K562 (cell line): Measurements from ENCODE around the gene SPATA2L. TPM values are rescaled to one million over a fixed set of nuclear protein-coding genes. Genes with fewer than 3 reads are reported as not detected.
A peak's percentile ranks its signal among the peaks of the same experiment; 100 is the strongest.

Source experiments
- ATAC-seq: fragments of 200-7000 bp; cut with Tn5 transposase; 3 replicates; pipeline ENCODE4 v1.9.1; 2020; ENCODE audit warnings: moderate library complexity
- BruUV-seq: library from RNA; stranded (reverse); fragments of 400-500 nt; replicated peaks from 2 replicates; lab custom pipeline; 2021; lab: Mats Ljungman, UMichigan
- CTCF ChIA-PET: fragments of 300-600 bp; formaldehyde crosslinking; extraction: SDS; loops from one replicate; lab custom pipeline; 2021; ENCODE audit warnings: low intra/inter-chr PET ratio; lab: Yijun Ruan, JAX
- POLR2A ChIA-PET: fragments of 300-600, 350-650 bp; sonication (Branson Sonifier 250); formaldehyde crosslinking; extraction: SDS; loops from one replicate; lab custom pipeline; 2021; ENCODE audit warnings: antibody characterized with exemption, inconsistent platforms; lab: Yijun Ruan, JAX
- DNase-seq, 4 experiments: peaks; one replicate each; pipeline versions ENCODE4 v3.0.0 to v3.0.0-alpha.2; 2011 to 2018; ENCODE audit warnings: low spot score in 3 of 4, mixed read lengths in 3 of 4; ENCODE audit errors: extremely low read depth in 1 of 4
- FAIRE-seq: peaks from 2 replicates; lab custom pipeline; 2011; peaks lifted over from hg19 to GRCh38; lab: Jason Lieb, UNC
- H2AFZ ChIP-seq: 2 replicates; pipeline ENCODE4 v1.6.0; 2011; ENCODE audit warnings: low read depth, low read length, control low read depth, inconsistent platforms
- H3K27ac ChIP-seq: fragments of 200-600 bp; 3 replicates; pipeline ENCODE4 v1.8.0; 2011; ENCODE audit warnings: low read depth, mild to moderate bottlenecking, control low read depth, inconsistent platforms, low read length, moderate library complexity, mixed read lengths; ENCODE audit errors: extremely low read depth
- H3K27me3 ChIP-seq, 2 experiments: fragments of 300-600 bp in 1 of 2; 2 replicates in 1 of 2; 3 replicates in 1 of 2; pipeline versions ENCODE4 v1.6.0 to v1.8.0; 2011; ENCODE audit warnings: inconsistent platforms in 2 of 2, low read length in 2 of 2, mild to moderate bottlenecking in 1 of 2, mixed read lengths in 1 of 2, moderate library complexity in 1 of 2; ENCODE audit not compliant: control insufficient read depth in 2 of 2, insufficient read depth in 2 of 2
- H3K36me3 ChIP-seq: fragments of 300-600 bp; 3 replicates; pipeline ENCODE4 v1.8.0; 2011; ENCODE audit warnings: mild to moderate bottlenecking, low read length, inconsistent platforms; ENCODE audit not compliant: control insufficient read depth, insufficient read depth
- H3K4me1 ChIP-seq, 2 experiments: fragments of 200-600 bp in 1 of 2; replicated peaks in 1 of 2; 2 replicates in 1 of 2; 3 replicates in 1 of 2; pipeline versions ENCODE4 v1.5.1 to v1.8.0; 2011; ENCODE audit warnings: inconsistent platforms in 2 of 2, low read length in 2 of 2, mild to moderate bottlenecking in 1 of 2, mixed read lengths in 1 of 2, moderate library complexity in 1 of 2; ENCODE audit not compliant: control insufficient read depth in 2 of 2, insufficient read depth in 2 of 2
- H3K4me2 ChIP-seq: 2 replicates; pipeline ENCODE4 v1.6.1; 2011; ENCODE audit warnings: low read length, control low read depth, inconsistent platforms, mixed read lengths; ENCODE audit not compliant: insufficient read depth
- H3K4me3 ChIP-seq: fragments of 200-600 bp; sonication (generic), shearing (Covaris generic); 2 replicates; pipeline ENCODE4 v1.5.1; 2016; ENCODE audit warnings: control low read depth, inconsistent platforms
- H3K79me2 ChIP-seq: fragments of 200-600 bp; 3 replicates; pipeline ENCODE4 v1.8.0; 2011; ENCODE audit warnings: low read length, inconsistent platforms; ENCODE audit not compliant: control insufficient read depth, insufficient read depth
- H3K9ac ChIP-seq, 2 experiments: 2 replicates each; pipeline versions ENCODE4 v1.6.0 to v1.6.1; 2011; ENCODE audit warnings: low read depth in 2 of 2, low read length in 2 of 2, control low read depth in 1 of 2, inconsistent platforms in 1 of 2, mild to moderate bottlenecking in 1 of 2, mixed read lengths in 1 of 2; ENCODE audit not compliant: insufficient read depth in 1 of 2
- H3K9me1 ChIP-seq: one replicate; pipeline ENCODE4 v1.6.0; 2011; ENCODE audit warnings: inconsistent platforms, mild to moderate bottlenecking, low read length, moderate library complexity; ENCODE audit not compliant: control insufficient read depth, insufficient read depth
- H3K9me3 ChIP-seq: replicated peaks from 2 replicates; pipeline ENCODE4 v1.5.1; 2011; ENCODE audit warnings: low read depth, low read length, inconsistent platforms; ENCODE audit not compliant: control insufficient read depth, insufficient read depth
- H4K20me1 ChIP-seq: replicated peaks from 2 replicates; pipeline ENCODE4 v1.6.1; 2011; ENCODE audit warnings: low read length, inconsistent platforms, mixed read lengths; ENCODE audit not compliant: control insufficient read depth, insufficient read depth
- HCFC1 ChIP-seq: IDR thresholded peaks from 2 replicates; pipeline ENCODE4 v1.6.1; 2012; ENCODE audit warnings: low read depth, low read length, improper control_type of control experiment
- POLR2G ChIP-seq: fragments of 200-400 bp; formaldehyde crosslinking; IDR thresholded peaks from 2 replicates; pipeline ENCODE4 v1.6.1; 2017; ENCODE audit warnings: low read depth, mild to moderate bottlenecking, antibody characterized with exemption, low read length, moderate library complexity
- RBM22 ChIP-seq: fragments of 200-400 bp; formaldehyde crosslinking; IDR thresholded peaks from 2 replicates; pipeline ENCODE4 v1.6.1; 2018; ENCODE audit warnings: low read length, low read depth; ENCODE audit not compliant: poor library complexity, severe bottlenecking
- SETDB1 ChIP-seq: IDR thresholded peaks from one replicate; pipeline ENCODE4 v1.6.1; 2012; ENCODE audit warnings: low read length, control low read depth, inconsistent platforms
- WGBS: fragments of 100-300 bp; shearing (Covaris generic); methylation state at CpG from one replicate; pipeline ENCODE4 v1.1.6; 2016; ENCODE audit warnings: low coverage, mixed read lengths; ENCODE audit not compliant: insufficient coverage; ENCODE audit errors: missing lambda C conversion rate; 5-methylcytosine and 5-hydroxymethylcytosine counted together
- in situ Hi-C: fragments of 300-500 bp; cut with MboI; formaldehyde crosslinking; loops from 4 replicates; pipeline ENCODE4 v1.15.0; 2018; ENCODE audit warnings: inconsistent platforms, mixed read lengths
- intact Hi-C: fragments of 100-400 bp; cut with micrococcal nuclease; formaldehyde crosslinking; loops from 2 replicates; pipeline ENCODE4 v1.14.2; 2022
- polyA plus RNA-seq, 8 experiments: library from polyadenylated mRNA; depleted of rRNA in 4 of 8; stranded (reverse) in 5 of 8; unstranded in 3 of 8; fragments of >200 nt; fragmentation: Nextera tagmentation in 2 of 8; fragmentation: Illumina TruSeq in 1 of 8; extraction: Ambion mirVana in 2 of 8; extraction: Trizol in 1 of 8; gene quantifications; 2 replicates each; pipeline versions ENCODE4 v1.2.1 to v1.2.3, GENCODE V29; 2011 to 2014; ENCODE audit warnings: inconsistent platforms in 1 of 8, missing spikeins in 1 of 8
- total RNA-seq, 7 experiments: library from RNA; depleted of rRNA in 6 of 7; stranded (reverse); fragments of >200 nt in 6 of 7; fragmentation: Illumina TruSeq in 2 of 7; extraction: Trizol in 2 of 7; gene quantifications; 2 replicates each; pipeline versions ENCODE4 v1.2.1 to v1.2.3, GENCODE V29; 2011 to 2021; ENCODE audit warnings: low replicate concordance in 1 of 7

The SPATA2L gene
- total and polyA plus RNA-seq, 9 of the 15 experiments (the other 6 are each of a cell fraction or from before 2014, with no cell fraction given): 0.13 to 19.2 (median 4.8) TPM; not detected in 1

DNA sequence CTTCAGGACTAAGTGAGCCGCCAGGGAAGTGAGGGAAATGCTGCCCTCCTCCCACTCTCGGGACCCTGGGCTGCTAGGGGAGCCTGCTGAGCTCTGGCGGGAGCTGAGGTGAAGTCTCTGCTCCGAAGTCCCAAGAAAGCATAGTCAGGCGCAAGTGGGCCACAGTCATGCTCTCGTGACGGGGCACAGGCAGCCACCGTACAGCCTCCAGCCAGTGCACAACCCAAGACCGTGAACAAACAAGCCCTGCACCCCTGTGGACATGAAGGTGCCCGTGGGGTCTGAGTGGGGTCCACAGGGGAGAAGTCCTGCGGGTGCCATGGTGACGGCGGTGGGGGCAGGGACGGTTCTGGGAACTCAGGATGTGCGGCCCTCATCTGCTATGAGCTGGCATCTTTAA is 44.5 kb upstream of the SPATA2L start:
- ChIA-PET CTCF (no interaction called here), POLR2A (interaction anchor here (0.7 to 1.5 kb wide), 5 partner anchors 9 to 46 kb away, joined by 3 to 8 read pairs (median 4); no protein-coding TSS in a partner anchor)
- DNase-seq: no peak
- intact Hi-C loops: no loop called here
- Histone ChIP-seq H3K36me3 (peaks cover 92% of the 10 kb centered on the region), H3K79me2 (no peaks in the 10 kb centered on the region), H3K4me3 (no peak overlapping the region), H2AFZ (no peak overlapping the region), H3K4me1 (no peaks in the 10 kb centered on the region; a peak in 1 of 5 replicates), H3K9me1 (no peaks in the 10 kb centered on the region), H4K20me1 (no peaks in the 10 kb centered on the region), H3K27me3 (no peaks in the 10 kb centered on the region), H3K9me3 (no peaks in the 10 kb centered on the region), H3K27ac (no peak overlapping the region), H3K4me2 (no peak overlapping the region), H3K9ac (no peak overlapping the region)
- no TSS peak for BruUV-seq
- WGBS: 83% methylated on average over 12 of the region's 15 CpGs
- no peak for FAIRE-seq
- ATAC-seq: no peak
- TF ChIP-seq POLR2G (peak; percentile 58), HCFC1 (no peak)
- in situ Hi-C loops: no loop called here

DNA sequence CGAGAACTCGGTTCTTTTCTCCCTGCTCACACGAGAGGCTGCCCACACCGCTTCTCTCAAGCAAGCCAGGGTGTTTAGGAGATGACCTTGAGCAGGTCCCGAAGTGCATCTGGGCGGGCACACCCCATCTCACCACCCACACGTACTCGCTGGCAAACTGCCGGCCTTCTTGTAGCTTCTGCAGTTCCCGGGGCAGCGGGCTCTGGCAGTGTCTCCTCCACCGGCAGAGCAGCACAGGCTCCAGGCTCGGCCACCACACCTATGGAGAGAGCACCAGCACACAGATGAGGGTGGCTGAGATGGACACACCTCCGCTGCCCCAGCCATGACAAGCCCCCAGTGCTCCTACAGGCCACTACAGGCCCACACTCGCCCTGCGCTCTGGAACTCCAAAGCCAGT is 43.3 kb upstream of the SPATA2L start:
- Histone ChIP-seq H3K9me3 (no peaks in the 10 kb centered on the region), H3K36me3 (peaks cover 91% of the 10 kb centered on the region), H2AFZ (no peak overlapping the region), H3K27ac (no peak overlapping the region), H3K79me2 (no peaks in the 10 kb centered on the region), H3K9me1 (no peaks in the 10 kb centered on the region), H3K4me2 (no peak overlapping the region), H3K4me3 (no peak overlapping the region), H3K27me3 (no peaks in the 10 kb centered on the region), H3K4me1 (no peaks in the 10 kb centered on the region; a peak in 1 of 5 replicates), H3K9ac (no peak overlapping the region), H4K20me1 (no peaks in the 10 kb centered on the region)
- 95% methylated on average over 14 of the region's 16 CpGs for WGBS
- TF ChIP-seq RBM22 (peak; percentile 78), SETDB1 (no peak), POLR2G (peak; percentile 69)
- intact Hi-C loops (no loop called here), in situ Hi-C loops (no loop called here)
- DNase-seq: no peak
- FAIRE-seq: no peak
- ChIA-PET CTCF (no interaction called here), POLR2A (interaction anchor here (1.3 kb wide), 1 partner anchor 11 kb away, joined by 5 read pairs; no protein-coding TSS in a partner anchor)
- no TSS peak for BruUV-seq
- no peak for ATAC-seq
